Testis (tissue), 3 donors: ENCODE measurements around the gene AIRE. TPM values are rescaled to one million over a fixed set of nuclear protein-coding genes. Genes with fewer than 3 reads are reported as not detected.

Source experiments
- DNase-seq: peaks from one replicate; pipeline ENCODE4 v3.0.0-alpha.2; 2019
- H3K27ac ChIP-seq, 2 donors: fragments of 200-600 bp; sonication (generic); one replicate each; pipeline ENCODE4 v1.5.1; 2019
- H3K27me3 ChIP-seq: fragments of 200-600 bp; sonication (generic); one replicate; pipeline ENCODE4 v1.5.1; 2019
- H3K36me3 ChIP-seq: fragments of 200-600 bp; sonication (generic); one replicate; pipeline ENCODE4 v1.5.1; 2017; ENCODE audit warnings: low read depth; ENCODE audit errors: missing control alignments
- H3K4me1 ChIP-seq: fragments of 200-600 bp; sonication (generic); one replicate; pipeline ENCODE4 v1.5.1; 2019
- H3K4me3 ChIP-seq, 2 donors: fragments of 200-600 bp; sonication (generic); one replicate each; pipeline ENCODE4 v1.5.1; 2017 to 2019
- H3K9me3 ChIP-seq: fragments of 200-600 bp; sonication (generic); one replicate; pipeline ENCODE4 v1.5.1; 2017
- POLR2A ChIP-seq: fragments of 450-650 bp; IDR thresholded peaks from one replicate; pipeline ENCODE4 v1.6.1; 2017; ENCODE audit warnings: antibody characterized with exemption, mild to moderate bottlenecking, moderate library complexity
- WGBS, 2 donors: methylation state at CpG; one replicate each; pipeline ENCODE4 v1.1.5; 2018; 5-methylcytosine and 5-hydroxymethylcytosine counted together
- intact Hi-C: fragments of 100-400 bp; cut with DNase I; formaldehyde crosslinking; loops from one replicate; pipeline ENCODE4 v1.15.1; 2023; ENCODE audit warnings: low total_unique reads
- polyA plus RNA-seq: library from polyadenylated mRNA; stranded (reverse); fragments of 350-450 nt; fragmentation: Illumina TruSeq; extraction: RNeasy Lipid Tissue Mini Kit (QIAGEN cat#74804); gene quantifications from one replicate; pipeline ENCODE4 v1.2.3, GENCODE V29; 2014; ENCODE audit warnings: low read depth, low replicate concordance; ENCODE audit not compliant: insufficient read depth
- total RNA-seq, 2 donors: library from RNA; depleted of rRNA; stranded (reverse); fragments of >200 nt; gene quantifications; one replicate each; pipeline ENCODE4 v1.2.3, GENCODE V29; 2016
- TF ChIP-seq, protein P1 (sequence below), 3 experiments: fragments of 450-650 bp in 2 of 3; fragments of 200-600 bp in 1 of 3; sonication (generic) in 1 of 3; IDR thresholded peaks; one replicate each; pipeline ENCODE4 v1.5.1; 2016 to 2019; ENCODE audit warnings: antibody characterized with exemption in 3 of 3, mild to moderate bottlenecking in 2 of 3, moderate library complexity in 1 of 3

AIRE gene
- total and polyA plus RNA-seq, 3 donors from 2014 or later: 0.16 to 0.68 (median 0.55) TPM

DNA sequence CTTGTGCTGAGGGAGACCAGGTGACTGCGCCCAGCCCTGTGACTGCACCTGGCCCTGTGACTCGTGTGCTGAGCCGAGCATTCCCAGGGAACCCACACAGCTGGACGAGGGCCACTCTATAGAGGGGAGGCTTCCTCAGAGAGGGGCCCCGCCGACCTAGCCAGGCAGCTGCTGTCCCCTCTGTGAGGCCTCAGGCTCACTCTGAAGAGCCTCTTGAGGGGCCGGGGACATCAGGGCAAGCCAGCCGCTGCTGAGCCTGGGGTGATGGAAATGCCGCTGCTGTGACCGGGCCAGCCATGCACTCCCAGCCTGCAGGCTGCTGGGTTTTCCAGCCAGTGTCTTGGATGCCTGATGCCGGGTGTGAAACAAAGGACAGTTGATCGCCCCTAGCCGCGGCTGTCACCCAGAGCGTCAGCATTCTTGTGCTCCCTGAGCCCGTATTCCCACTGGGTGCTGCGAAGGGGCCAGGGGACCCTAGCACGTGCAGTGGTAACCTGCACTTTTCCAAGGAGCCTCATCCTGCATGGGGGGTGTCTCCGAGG is 31.6 kb downstream of the AIRE start:
- Histone ChIP-seq H3K4me1 (no peaks in the 10 kb centered on the region), H3K9me3 (no peaks in the 10 kb centered on the region), H3K36me3 (no peaks in the 10 kb centered on the region), H3K27ac (no peak overlapping the region), H3K27me3 (no peaks in the 10 kb centered on the region), H3K4me3 (no peak overlapping the region)
- DNase-seq: no peak
- no peak for TF ChIP-seq POLR2A
- TF ChIP-seq, protein P1, sequence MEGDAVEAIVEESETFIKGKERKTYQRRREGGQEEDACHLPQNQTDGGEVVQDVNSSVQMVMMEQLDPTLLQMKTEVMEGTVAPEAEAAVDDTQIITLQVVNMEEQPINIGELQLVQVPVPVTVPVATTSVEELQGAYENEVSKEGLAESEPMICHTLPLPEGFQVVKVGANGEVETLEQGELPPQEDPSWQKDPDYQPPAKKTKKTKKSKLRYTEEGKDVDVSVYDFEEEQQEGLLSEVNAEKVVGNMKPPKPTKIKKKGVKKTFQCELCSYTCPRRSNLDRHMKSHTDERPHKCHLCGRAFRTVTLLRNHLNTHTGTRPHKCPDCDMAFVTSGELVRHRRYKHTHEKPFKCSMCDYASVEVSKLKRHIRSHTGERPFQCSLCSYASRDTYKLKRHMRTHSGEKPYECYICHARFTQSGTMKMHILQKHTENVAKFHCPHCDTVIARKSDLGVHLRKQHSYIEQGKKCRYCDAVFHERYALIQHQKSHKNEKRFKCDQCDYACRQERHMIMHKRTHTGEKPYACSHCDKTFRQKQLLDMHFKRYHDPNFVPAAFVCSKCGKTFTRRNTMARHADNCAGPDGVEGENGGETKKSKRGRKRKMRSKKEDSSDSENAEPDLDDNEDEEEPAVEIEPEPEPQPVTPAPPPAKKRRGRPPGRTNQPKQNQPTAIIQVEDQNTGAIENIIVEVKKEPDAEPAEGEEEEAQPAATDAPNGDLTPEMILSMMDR (IDR thresholded peaks at IDR 0.05): no peak
- WGBS, 2 donors: 95% methylated on average over 7 to 19 of the region's 19 CpGs
- intact Hi-C loops: no loop called here

DNA sequence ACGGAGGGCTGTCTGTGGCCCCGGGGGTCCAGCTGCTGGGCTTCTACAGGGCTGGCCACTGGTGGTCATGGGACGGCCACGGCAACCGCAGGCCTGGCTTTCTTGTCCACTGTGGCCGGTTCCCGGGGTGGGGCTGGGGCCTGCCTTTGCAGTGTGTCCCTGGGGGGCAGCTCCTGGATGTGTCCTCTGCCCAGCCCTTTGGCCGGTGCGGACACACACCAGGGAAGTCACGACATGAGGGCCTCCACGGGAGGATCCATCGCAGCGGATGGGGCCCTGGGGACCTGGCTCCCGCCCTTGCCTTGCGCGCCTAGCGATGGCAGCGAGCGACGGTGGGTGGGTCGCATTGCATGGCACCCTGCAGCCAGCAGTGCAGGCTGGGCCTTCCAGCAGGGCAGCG is 32.2 kb downstream of the AIRE start:
- TF ChIP-seq, protein P1 (IDR thresholded peaks at IDR 0.05): no peak
- no peak for TF ChIP-seq POLR2A
- no peaks in the 10 kb centered on the region for H3K27me3 ChIP-seq
- no peaks in the 10 kb centered on the region for H3K4me1 ChIP-seq
- H3K4me3 ChIP-seq: no peak overlapping the region
- no peak overlapping the region for H3K27ac ChIP-seq
- H3K36me3 ChIP-seq: no peaks in the 10 kb centered on the region
- intact Hi-C loops: no loop called here
- DNase-seq: no peak
- WGBS, 2 donors: 95% methylated on average over 10 to 21 of the region's 22 CpGs
- H3K9me3 ChIP-seq: no peaks in the 10 kb centered on the region

DNA sequence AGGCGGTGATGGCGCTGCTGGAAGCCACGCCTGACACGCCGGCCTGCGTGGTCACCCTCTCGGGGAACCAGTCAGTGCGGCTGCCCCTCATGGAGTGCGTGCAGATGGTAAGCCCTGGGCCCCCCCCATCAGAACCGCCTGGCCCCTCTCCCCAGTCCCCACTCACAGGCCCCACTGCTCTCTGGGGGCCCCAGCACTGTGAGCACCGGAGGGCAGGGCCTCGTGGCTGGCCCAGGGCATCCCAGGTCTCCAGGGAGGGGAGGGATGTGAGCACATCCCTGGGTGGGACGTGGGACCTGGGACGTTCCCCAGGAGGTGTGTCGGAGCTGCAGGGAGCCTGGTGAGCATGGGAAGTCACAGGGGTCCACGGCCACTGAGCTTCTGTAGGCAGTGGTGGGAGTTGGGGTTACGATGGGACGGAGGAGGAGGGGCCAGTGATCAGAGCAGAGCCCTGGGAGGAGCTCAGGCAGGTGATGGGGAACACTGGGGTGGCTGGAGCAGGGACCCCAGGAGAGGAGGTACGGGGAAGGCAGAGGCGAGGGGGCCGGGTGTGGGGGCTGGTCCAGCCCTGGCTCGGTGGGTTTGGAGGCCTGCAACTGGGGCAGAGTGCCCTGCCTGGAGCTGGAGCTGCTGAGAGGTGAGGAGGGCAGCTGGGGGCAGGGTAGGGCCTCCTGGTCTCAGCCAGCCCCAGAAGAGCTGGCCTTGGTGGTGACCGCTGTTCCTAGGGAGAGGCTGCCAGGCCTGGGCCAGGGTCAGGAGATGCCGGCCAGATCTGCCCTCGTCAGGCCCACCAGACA is 33.0 kb downstream of the AIRE start:
- Histone ChIP-seq H3K27me3 (no peaks in the 10 kb centered on the region), H3K9me3 (no peaks in the 10 kb centered on the region), H3K4me3 (no peak overlapping the region), H3K36me3 (no peaks in the 10 kb centered on the region), H3K27ac (no peak overlapping the region), H3K4me1 (no peaks in the 10 kb centered on the region)
- 93 to 100% methylated on average over 6 to 25 of the region's 25 CpGs for WGBS, 2 donors
- TF ChIP-seq, protein P1 (IDR thresholded peaks at IDR 0.05): no peak
- no peak for TF ChIP-seq POLR2A
- DNase-seq: no peak
- intact Hi-C loops: no loop called here

DNA sequence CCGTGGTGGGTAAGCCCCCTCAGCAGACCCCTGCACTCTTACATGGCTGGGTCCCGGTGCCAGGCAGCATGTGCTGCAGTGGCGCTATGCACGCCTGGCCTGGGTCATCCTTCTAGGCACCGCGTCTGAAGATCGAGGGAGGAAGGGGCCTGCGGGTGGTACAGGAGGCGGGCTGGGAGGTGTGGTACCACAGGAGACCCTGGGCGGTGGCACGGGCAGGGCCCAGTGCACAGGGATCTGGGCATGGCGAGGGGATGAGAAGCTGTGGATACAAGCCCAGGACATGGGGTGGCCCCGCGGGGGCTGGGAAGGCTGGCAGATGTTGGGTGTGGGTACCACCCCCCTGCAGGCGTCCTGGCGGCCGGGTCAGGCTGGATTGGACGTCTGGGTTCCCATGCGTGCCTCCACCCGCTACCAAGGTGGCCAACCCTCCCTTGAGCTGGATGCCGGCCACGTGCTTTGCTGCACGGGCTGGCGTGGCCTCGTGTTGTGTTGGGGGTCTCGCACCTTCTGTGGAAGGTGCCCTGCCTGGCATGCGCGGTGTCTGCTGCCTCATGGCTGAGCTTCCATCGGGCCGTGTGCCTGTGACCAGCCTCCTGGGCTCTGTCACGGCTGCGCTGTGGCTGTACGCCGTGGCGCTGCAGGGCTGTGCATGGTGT is 33.9 kb downstream of the AIRE start:
- intact Hi-C loops: no loop called here
- 93 to 94% methylated on average over 12 to 26 of the region's 35 CpGs for WGBS, 2 donors
- H3K36me3 ChIP-seq: no peaks in the 10 kb centered on the region

More for the DNA sequence above, 33.9 kb downstream of the AIRE start:
- no peak for DNase-seq
- no peak overlapping the region for H3K4me3 ChIP-seq
- H3K4me1 ChIP-seq: no peaks in the 10 kb centered on the region
- no peaks in the 10 kb centered on the region for H3K27me3 ChIP-seq
- H3K27ac ChIP-seq: no peak overlapping the region
- no peak for TF ChIP-seq POLR2A
- TF ChIP-seq, protein P1 (IDR thresholded peaks at IDR 0.05): no peak
- H3K9me3 ChIP-seq: no peaks in the 10 kb centered on the region
